Endothelial cell of umbilical vein (primary cell): ENCODE results near the gene LPP. TPM values are rescaled to one million over a fixed set of nuclear protein-coding genes. Genes with fewer than 3 reads are reported as not detected.

Experiments used
- BruUV-seq: library from RNA; stranded (reverse); fragments of 400-500 nt; replicated peaks from 2 replicates; lab custom pipeline; 2021; lab: Mats Ljungman, UMichigan
- CTCF ChIA-PET: fragments of 300-600, 350-600 bp; sonication (Branson Sonifier 250); formaldehyde crosslinking; loops from one replicate; lab custom pipeline; 2021; ENCODE audit warnings: antibody characterized with exemption, inconsistent platforms; lab: Charles Lee
- POLR2A ChIA-PET: fragments of 300-600, 350-600 bp; sonication (Branson Sonifier 250); formaldehyde crosslinking; loops from one replicate; lab custom pipeline; 2021; ENCODE audit warnings: antibody characterized with exemption, inconsistent platforms; lab: Charles Lee
- DNase-seq: peaks from one replicate; pipeline ENCODE4 v3.0.0-alpha.2; 2011; ENCODE audit warnings: low read depth, low spot score
- FAIRE-seq: peaks from 2 replicates; lab custom pipeline; 2011; peaks lifted over from hg19 to GRCh38; lab: Jason Lieb, UNC
- H2AFZ ChIP-seq: 2 replicates; pipeline ENCODE4 v1.6.0; 2012; ENCODE audit warnings: low read depth, low read length, control low read depth, inconsistent platforms
- H3K27ac ChIP-seq: 2 replicates; pipeline ENCODE4 v1.5.1; 2011; ENCODE audit warnings: low read depth, mild to moderate bottlenecking, control low read depth, low read length, moderate library complexity; ENCODE audit not compliant: insufficient read depth
- H3K27me3 ChIP-seq, 2 experiments: 2 replicates each; pipeline versions ENCODE4 v1.6.0 to v1.6.1; 2011; ENCODE audit warnings: low read length in 2 of 2, mixed read lengths in 1 of 2; ENCODE audit not compliant: control insufficient read depth in 2 of 2, insufficient read depth in 2 of 2
- H3K36me3 ChIP-seq, 2 experiments: 2 replicates in 1 of 2; 3 replicates in 1 of 2; pipeline ENCODE4 v1.5.1; 2011; ENCODE audit warnings: low read length in 2 of 2, mild to moderate bottlenecking in 1 of 2, moderate library complexity in 1 of 2; ENCODE audit not compliant: control insufficient read depth in 2 of 2, insufficient read depth in 2 of 2; ENCODE audit errors: extremely low read depth in 1 of 2
- H3K4me1 ChIP-seq: 3 replicates; pipeline ENCODE4 v1.5.1; 2011; ENCODE audit warnings: mild to moderate bottlenecking, low read length; ENCODE audit not compliant: control insufficient read depth, insufficient read depth; ENCODE audit errors: extremely low read depth
- H3K4me2 ChIP-seq: 2 replicates; pipeline ENCODE4 v1.6.1; 2011; ENCODE audit warnings: low read length, control low read depth, mixed read lengths; ENCODE audit not compliant: insufficient read depth
- H3K4me3 ChIP-seq, 3 experiments: fragments of 200-600 bp in 1 of 3; sonication (generic), shearing (Covaris generic) in 1 of 3; replicated peaks in 1 of 3; 2 replicates each; pipeline ENCODE4 v1.5.1; 2011 to 2016; ENCODE audit warnings: control low read depth in 3 of 3, low read length in 3 of 3, mild to moderate bottlenecking in 2 of 3, inconsistent platforms in 1 of 3, low read depth in 1 of 3, moderate library complexity in 1 of 3; ENCODE audit not compliant: insufficient read depth in 1 of 3
- H3K79me2 ChIP-seq: 2 replicates; pipeline ENCODE4 v1.6.0; 2012; ENCODE audit warnings: low read length, inconsistent platforms; ENCODE audit not compliant: control insufficient read depth, insufficient read depth
- H3K9ac ChIP-seq: replicated peaks from 2 replicates; pipeline ENCODE3; 2011; ENCODE audit warnings: low read length, control low read depth; ENCODE audit not compliant: insufficient read depth; ENCODE audit errors: extremely low read depth
- H3K9me1 ChIP-seq: replicated peaks from 3 replicates; pipeline ENCODE4 v1.6.0; 2011; ENCODE audit warnings: mild to moderate bottlenecking, low read length; ENCODE audit not compliant: control insufficient read depth, insufficient read depth; ENCODE audit errors: extremely low read depth
- H3K9me3 ChIP-seq: replicated peaks from 2 replicates; pipeline ENCODE4 v1.5.1; 2012; ENCODE audit warnings: low read length, inconsistent platforms; ENCODE audit not compliant: control insufficient read depth, insufficient read depth
- H4K20me1 ChIP-seq: replicated peaks from 2 replicates; pipeline ENCODE3; 2011; ENCODE audit warnings: mild to moderate bottlenecking, low read length; ENCODE audit not compliant: control insufficient read depth, insufficient read depth; ENCODE audit errors: extremely low read depth
- CTCF ChIP-seq, 2 donors: IDR thresholded peaks; 1 replicate in 1 of 2; 2 replicates in 1 of 2; pipeline ENCODE4 v1.5.1; 2011; ENCODE audit warnings: low read length in 2 of 2, mild to moderate bottlenecking in 2 of 2, moderate library complexity in 2 of 2, control low read depth in 1 of 2, inconsistent platforms in 1 of 2, low read depth in 1 of 2; ENCODE audit not compliant: insufficient read depth in 1 of 2; ENCODE audit errors: extremely low read depth in 1 of 2
- EZH2 ChIP-seq: IDR thresholded peaks from 2 replicates; pipeline ENCODE4 v1.6.1; 2012; ENCODE audit warnings: borderline replicate concordance, low read depth, mild to moderate bottlenecking, moderate library complexity, low read length, inconsistent platforms; ENCODE audit not compliant: severe bottlenecking
- FOS ChIP-seq: IDR thresholded peaks from 2 replicates; pipeline ENCODE4 v1.6.1; 2011; ENCODE audit warnings: mild to moderate bottlenecking, low read length, moderate library complexity, borderline replicate concordance; ENCODE audit not compliant: insufficient read depth
- GATA2 ChIP-seq: IDR thresholded peaks from 2 replicates; pipeline ENCODE4 v1.7.0; 2011; ENCODE audit warnings: low read depth, mild to moderate bottlenecking, moderate library complexity, mixed read lengths, low read length; ENCODE audit not compliant: insufficient read length, insufficient read depth
- JUN ChIP-seq: IDR thresholded peaks from 2 replicates; pipeline ENCODE4 v1.6.1; 2011; ENCODE audit warnings: borderline replicate concordance, low read depth; ENCODE audit not compliant: insufficient read length, insufficient read depth
- MAX ChIP-seq: IDR thresholded peaks from 2 replicates; pipeline ENCODE4 v1.6.1; 2011; ENCODE audit not compliant: insufficient read depth, insufficient read length
- MYC ChIP-seq: IDR thresholded peaks from one replicate; pipeline ENCODE4 v1.6.1; 2011; ENCODE audit warnings: mild to moderate bottlenecking, low read depth, low read length
- POLR2A ChIP-seq: IDR thresholded peaks from 2 replicates; pipeline ENCODE4 v1.6.1; 2012; ENCODE audit warnings: low read depth, mild to moderate bottlenecking, control low read depth, low read length
- POLR2AphosphoS5 ChIP-seq: IDR thresholded peaks from 2 replicates; pipeline ENCODE4 v1.6.1; 2012; ENCODE audit warnings: low read depth, mild to moderate bottlenecking, control low read depth, low read length, moderate library complexity; ENCODE audit not compliant: insufficient read depth
- dilution Hi-C: fragments of 300-500 bp; cut with MboI; formaldehyde crosslinking; loops from one replicate; pipeline ENCODE4 v1.15.0; 2019; ENCODE audit warnings: low sequenced_read_pairs; ENCODE audit not compliant: extremely low pct_ligation_motif_present
- intact Hi-C: fragments of 100-400 bp; cut with micrococcal nuclease; formaldehyde crosslinking; loops from one replicate; pipeline ENCODE4 v1.10.0; 2022
- polyA plus RNA-seq, 4 experiments: library from polyadenylated mRNA; depleted of rRNA in 3 of 4; stranded (reverse) in 3 of 4; unstranded in 1 of 4; fragments of >200 nt; gene quantifications; 2 replicates each; pipeline versions ENCODE4 v1.2.1 to v1.2.3, GENCODE V29; 2011 to 2012; ENCODE audit warnings: missing spikeins in 1 of 4
- total RNA-seq: library from RNA; stranded (reverse); gene quantifications from 2 replicates; pipeline ENCODE4 v1.2.3, GENCODE V29; 2021

Gene LPP
- total and polyA plus RNA-seq, 2 donors (not counting 3 experiments of a cell fraction or from before 2014, with no cell fraction given) = 16.9 to 153 TPM

GRCh38 chr3:188234132-188234531 is 80.2 kb downstream of the LPP start:
- H3K9ac ChIP-seq = no peak overlapping the region
- no peaks in the 10 kb centered on the region for H3K9me3 ChIP-seq
- H3K9me1 ChIP-seq = no peaks in the 10 kb centered on the region
- dilution Hi-C loops = no loop called here
- H3K27me3 ChIP-seq = no peaks in the 10 kb centered on the region
- H3K36me3 ChIP-seq = peaks cover 0 to 5% of the 10 kb centered on the region in 2 experiments
- no peak for DNase-seq
- ChIA-PET CTCF (interaction anchor here (0.9 kb wide), 1 partner anchor 9 kb away, joined by 3 read pairs; no protein-coding TSS in a partner anchor), POLR2A (interaction anchor here (0.5 kb wide), 1 partner anchor 311 kb away, joined by 3 read pairs; no protein-coding TSS in a partner anchor)
- H2AFZ ChIP-seq = no peak overlapping the region
- no peak overlapping the region for H3K27ac ChIP-seq
- no peak for FAIRE-seq
- H3K4me3 ChIP-seq = no peak overlapping the region
- H3K4me1 ChIP-seq = peaks cover 7% of the 10 kb centered on the region
- BruUV-seq = no TSS peak
- intact Hi-C loops = no loop called here
- no peak overlapping the region for H3K4me2 ChIP-seq
- H3K79me2 ChIP-seq = peaks cover 28% of the 10 kb centered on the region
- no peak for TF ChIP-seq CTCF (IDR thresholded peaks at IDR 0.05; ENCODE audit: extremely low read depth in 1 of 2, insufficient read depth in 1 of 2, low read depth in 1 of 2, low read length in 2 of 2)
- peaks cover 4% of the 10 kb centered on the region for H4K20me1 ChIP-seq

GRCh38 chr3:188236271-188236670 is 82.3 kb downstream of the LPP start:
- Histone ChIP-seq H3K9me1 (no peaks in the 10 kb centered on the region), H4K20me1 (peaks cover 4% of the 10 kb centered on the region), H3K36me3 (peaks cover 0 to 3% of the 10 kb centered on the region in 2 experiments), H3K4me1 (no peaks in the 10 kb centered on the region), H2AFZ (no peak overlapping the region), H3K4me3 (no peak overlapping the region), H3K9ac (no peak overlapping the region), H3K4me2 (no peak overlapping the region), H3K27me3 (no peaks in the 10 kb centered on the region), H3K9me3 (no peaks in the 10 kb centered on the region), H3K27ac (no peak overlapping the region), H3K79me2 (peaks cover 26% of the 10 kb centered on the region)
- POLR2A ChIA-PET = no interaction called here
- intact Hi-C loops = no loop called here
- FAIRE-seq = no peak
- CTCF ChIA-PET = no interaction called here
- TF ChIP-seq POLR2AphosphoS5 = no peak
- TF ChIP-seq GATA2 = no peak
- no peak for TF ChIP-seq JUN
- TF ChIP-seq CTCF (IDR thresholded peaks at IDR 0.05; ENCODE audit: extremely low read depth in 1 of 2, insufficient read depth in 1 of 2, low read depth in 1 of 2, low read length in 2 of 2) = no peak
- no peak for TF ChIP-seq EZH2
- no peak for TF ChIP-seq POLR2A
- no peak for TF ChIP-seq MAX
- TF ChIP-seq FOS = no peak
- TF ChIP-seq MYC = no peak
- DNase-seq = no peak
- BruUV-seq = no TSS peak
- dilution Hi-C loops = no loop called here
